KOPT-K1 (cell line): ENCODE results near the gene SUFU.

Experiments used
- H3K27ac ChIP-seq: fragments of 200-600 bp; sonication (generic); 2 replicates; pipeline ENCODE4 v1.5.1; 2016; ENCODE audit warnings: antibody characterized with exemption, mild to moderate bottlenecking, low read depth, low read length; ENCODE audit not compliant: poor library complexity, severe bottlenecking
- H3K36me3 ChIP-seq: fragments of 200-600 bp; sonication (generic); 2 replicates; pipeline ENCODE4 v1.5.1; 2017; ENCODE audit warnings: antibody characterized with exemption, mild to moderate bottlenecking, low read length, moderate library complexity; ENCODE audit not compliant: insufficient read depth
- H3K9me3 ChIP-seq: fragments of 200-600 bp; sonication (generic); 2 replicates; pipeline ENCODE4 v1.5.1; 2017; ENCODE audit warnings: antibody characterized with exemption, low read length, mild to moderate bottlenecking; ENCODE audit not compliant: insufficient read depth, poor library complexity, severe bottlenecking

The SUFU gene

DNA sequence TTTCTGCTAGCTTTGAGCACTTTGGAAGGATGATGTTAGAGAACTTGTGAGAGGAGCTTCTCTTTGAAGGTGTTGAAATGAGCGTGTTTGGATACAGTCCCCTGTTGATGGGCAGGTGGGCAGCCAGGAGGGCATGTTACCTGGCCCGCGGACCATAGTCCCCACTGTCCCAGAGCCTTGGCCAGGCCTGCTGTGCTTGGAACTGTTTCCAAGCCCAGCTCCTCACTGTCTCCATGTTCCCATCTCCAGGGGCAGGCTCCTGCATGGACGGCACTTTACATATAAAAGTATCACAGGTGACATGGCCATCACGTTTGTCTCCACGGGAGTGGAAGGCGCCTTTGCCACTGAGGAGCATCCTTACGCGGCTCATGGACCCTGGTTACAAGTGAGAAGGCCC, 113.3 kb downstream of the SUFU start:
- Histone ChIP-seq H3K36me3 (peaks cover 30% of the 10 kb centered on the region), H3K9me3 (no peaks in the 10 kb centered on the region), H3K27ac (no peak overlapping the region)

DNA sequence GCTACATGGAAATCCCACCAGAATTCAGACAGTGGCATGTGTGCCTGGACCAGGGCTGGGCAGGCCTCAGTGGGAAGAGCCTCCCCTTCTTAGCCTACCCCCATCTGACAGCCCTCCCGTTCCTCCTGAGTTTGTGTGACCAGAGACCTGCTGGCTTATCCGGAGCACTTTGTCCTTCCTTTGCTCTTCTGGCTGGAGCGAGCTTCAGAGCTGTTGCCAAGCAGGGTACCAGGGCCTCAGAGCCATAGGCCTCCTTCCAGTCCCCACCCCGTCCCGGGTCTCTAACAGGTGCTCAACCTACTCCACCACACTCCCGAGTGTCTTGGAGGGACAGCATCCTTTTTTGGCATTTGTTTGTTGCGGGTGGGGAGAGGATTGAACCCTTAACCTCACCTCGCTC, 114.0 kb downstream of the SUFU start:
- Histone ChIP-seq H3K27ac (no peak overlapping the region), H3K9me3 (no peaks in the 10 kb centered on the region), H3K36me3 (peaks cover 30% of the 10 kb centered on the region)

GRCh38 chr10:102619281-102619981, 115.7 kb downstream of the SUFU start:
- peaks cover 6% of the 10 kb centered on the region for H3K9me3 ChIP-seq
- peaks cover 30% of the 10 kb centered on the region for H3K36me3 ChIP-seq
- no peak overlapping the region for H3K27ac ChIP-seq

DNA sequence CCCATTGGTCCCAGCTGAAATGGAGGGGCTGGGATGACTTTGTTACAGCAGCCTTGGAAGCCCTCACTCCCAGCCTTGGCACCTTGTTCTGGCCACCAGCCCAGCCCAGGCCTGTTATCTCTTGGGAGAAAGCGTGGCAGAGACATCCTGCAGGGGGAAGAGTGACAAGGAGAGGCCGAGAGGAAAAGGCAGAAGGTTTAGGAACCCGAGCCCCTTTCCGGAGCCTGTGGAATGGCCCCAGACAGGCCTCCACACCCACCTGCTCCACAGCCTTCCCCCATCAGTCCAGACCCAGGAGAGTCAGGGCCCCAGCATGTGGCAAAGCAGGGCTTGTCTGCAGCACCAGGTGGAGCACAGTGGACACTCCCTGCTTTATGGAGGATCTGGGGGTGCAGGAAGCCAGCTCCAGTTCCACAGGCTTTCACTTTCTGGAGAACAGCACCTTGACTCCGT, 116.4 kb downstream of the SUFU start:
- peaks cover 7% of the 10 kb centered on the region for H3K9me3 ChIP-seq
- no peak overlapping the region for H3K27ac ChIP-seq
- H3K36me3 ChIP-seq = peaks cover 30% of the 10 kb centered on the region

GRCh38 chr10:102620591-102621442, 117.0 kb downstream of the SUFU start:
- H3K9me3 ChIP-seq = peaks cover 7% of the 10 kb centered on the region
- H3K36me3 ChIP-seq = peaks cover 25% of the 10 kb centered on the region
- no peak overlapping the region for H3K27ac ChIP-seq

- Histone ChIP-seq H3K9me3 (peaks cover 7% of the 10 kb centered on the region), H3K27ac (no peak overlapping the region), H3K36me3 (peaks cover 18% of the 10 kb centered on the region)
These were observed 117.9 kb downstream of the SUFU start for GRCh38 chr10:102621443-102622325.

DNA sequence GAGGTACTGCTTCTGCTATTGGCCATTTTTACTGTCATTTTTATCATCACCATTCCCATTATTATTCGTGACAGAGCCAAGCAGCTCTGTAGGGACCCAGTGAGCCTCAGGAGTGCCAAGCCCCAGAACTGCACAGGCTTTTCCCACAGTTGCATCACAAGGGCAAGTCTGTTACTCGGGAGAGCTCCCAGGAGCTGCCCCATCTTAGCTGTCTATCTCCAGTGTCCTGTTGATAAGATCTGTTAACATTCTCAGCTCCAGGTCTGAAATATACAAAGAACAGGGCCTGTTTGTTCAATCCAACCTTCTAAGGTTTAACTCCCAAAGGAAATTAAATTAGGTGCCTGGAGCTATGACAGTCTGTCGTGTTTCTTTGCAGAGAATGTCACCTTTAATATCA, 120.3 kb downstream of the SUFU start:
- H3K9me3 ChIP-seq = peaks cover 7% of the 10 kb centered on the region
- no peaks in the 10 kb centered on the region; the same call in none of the 2 replicates for H3K36me3 ChIP-seq
- no peak overlapping the region for H3K27ac ChIP-seq

- Histone ChIP-seq H3K9me3 (peaks cover 7% of the 10 kb centered on the region), H3K27ac (no peak overlapping the region), H3K36me3 (no peaks in the 10 kb centered on the region; the same call in 1 of the 2 replicates)
These were observed 121.2 kb downstream of the SUFU start for GRCh38 chr10:102624751-102625645.

DNA sequence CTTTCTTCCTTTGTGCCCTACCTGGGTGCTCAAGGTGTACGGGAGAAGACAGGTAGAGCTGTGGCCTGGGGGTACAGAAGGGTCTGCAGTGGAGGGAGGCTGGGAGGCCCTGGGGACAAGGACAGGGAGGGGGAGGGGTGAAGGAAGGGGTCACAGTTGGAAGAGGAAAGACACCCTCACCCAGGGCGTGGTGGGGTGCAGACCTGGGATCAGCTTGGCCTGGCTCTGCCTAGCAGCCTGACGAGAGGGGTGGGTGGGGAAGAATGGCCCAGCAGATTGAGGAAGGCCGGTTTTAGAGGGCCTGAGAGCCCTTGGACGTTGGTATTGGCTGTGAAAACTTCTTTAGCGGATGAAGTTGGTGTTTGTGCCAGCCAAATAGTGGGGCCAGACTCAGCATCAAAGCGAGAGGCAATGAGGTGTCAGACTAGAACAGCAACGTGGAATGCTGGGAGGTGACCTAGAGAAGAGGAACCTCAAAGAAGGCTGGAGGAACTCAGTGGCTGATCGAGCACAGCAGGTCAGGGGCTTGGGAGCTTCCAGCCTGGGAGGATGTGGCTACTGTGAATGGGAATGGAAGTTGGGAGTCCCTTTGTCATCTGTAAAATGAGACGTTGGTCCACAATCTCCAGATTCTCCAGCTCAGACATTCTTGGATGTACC, 122.4 kb downstream of the SUFU start:
- H3K36me3 ChIP-seq = peaks cover 8% of the 10 kb centered on the region
- peaks cover 7% of the 10 kb centered on the region for H3K9me3 ChIP-seq
- no peak overlapping the region for H3K27ac ChIP-seq

- peaks cover 10% of the 10 kb centered on the region for H3K36me3 ChIP-seq
- peaks cover 7% of the 10 kb centered on the region for H3K9me3 ChIP-seq
- H3K27ac ChIP-seq = no peak overlapping the region
These were observed 123.5 kb downstream of the SUFU start for GRCh38 chr10:102627291-102627735.

GRCh38 chr10:102627736-102628293, 124.0 kb downstream of the SUFU start:
- Histone ChIP-seq H3K36me3 (peaks cover 10% of the 10 kb centered on the region), H3K27ac (no peak overlapping the region), H3K9me3 (peaks cover 7% of the 10 kb centered on the region)

DNA sequence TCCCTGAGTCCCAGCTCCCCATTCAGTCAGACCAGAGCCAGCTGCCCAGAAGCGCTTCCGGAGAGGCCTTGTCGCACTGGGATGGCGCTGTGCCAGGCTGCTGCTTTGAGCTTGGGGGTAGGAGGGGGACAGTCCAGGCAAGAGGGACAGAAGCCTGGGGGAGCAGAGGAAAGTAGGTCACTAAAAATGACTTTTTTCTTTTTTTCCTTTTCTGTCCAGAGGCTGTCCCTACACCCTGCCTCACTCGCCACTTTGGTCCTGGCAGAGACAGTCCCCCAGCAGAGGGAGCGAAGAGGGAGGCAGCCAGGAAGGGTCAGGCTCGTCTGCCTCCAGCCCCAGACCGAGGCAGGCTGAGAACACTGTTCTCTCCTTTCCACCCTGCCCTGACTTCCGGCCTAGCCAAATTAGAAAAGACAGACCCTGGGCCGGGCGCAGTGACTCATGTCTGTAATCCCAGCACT, 124.7 kb downstream of the SUFU start:
- Histone ChIP-seq H3K9me3 (peaks cover 7% of the 10 kb centered on the region), H3K36me3 (peaks cover 10% of the 10 kb centered on the region), H3K27ac (no peak overlapping the region)
